ENCODE measurements around the gene ANO10. TPM values are rescaled to one million over a fixed set of nuclear protein-coding genes. Genes with fewer than 3 reads are reported as not detected.
"Not testable (repeated sequence)": the region's sequence is repeated elsewhere in the genome, so short reads cannot be mapped to it uniquely, and the experiment has no call there.

Gene ANO10
- total and polyA plus RNA-seq, 2 donors (not counting 3 experiments of a cell fraction or from before 2014, with no cell fraction given): 28.4 to 45.8 TPM

- H3K36me3 ChIP-seq (ENCODE audit: control insufficient read depth in 2 of 2, extremely low read depth in 1 of 2, insufficient read depth in 2 of 2, low read length in 2 of 2); H3K9ac ChIP-seq (replicated peaks; ENCODE audit: extremely low read depth, insufficient read depth, low read length); H3K27ac ChIP-seq (ENCODE audit: insufficient read depth, low read depth, low read length); dilution Hi-C loops (cut with MboI; ENCODE audit: extremely low pct_ligation_motif_present, low sequenced_read_pairs); intact Hi-C loops (cut with micrococcal nuclease); H4K20me1 ChIP-seq (replicated peaks; ENCODE audit: control insufficient read depth, extremely low read depth, insufficient read depth, low read length); H3K9me3 ChIP-seq (replicated peaks; ENCODE audit: control insufficient read depth, insufficient read depth, low read length); H3K27me3 ChIP-seq (ENCODE audit: control insufficient read depth in 2 of 2, insufficient read depth in 2 of 2, low read length in 2 of 2); H2AFZ ChIP-seq (ENCODE audit: low read depth, low read length); H3K79me2 ChIP-seq (ENCODE audit: control insufficient read depth, insufficient read depth, low read length); H3K9me1 ChIP-seq (replicated peaks; ENCODE audit: control insufficient read depth, extremely low read depth, insufficient read depth, low read length); DNase-seq (ENCODE audit: low read depth, low spot score); H3K4me3 ChIP-seq (replicated peaks in 1 of 3; ENCODE audit: insufficient read depth in 1 of 3, low read depth in 1 of 3, low read length in 3 of 3); H3K4me1 ChIP-seq (ENCODE audit: control insufficient read depth, extremely low read depth, insufficient read depth, low read length); POLR2A ChIA-PET; CTCF ChIA-PET; BruUV-seq (replicated peaks); FAIRE-seq; H3K4me2 ChIP-seq (ENCODE audit: insufficient read depth, low read length): not testable (repeated sequence)
Measured at GRCh38 chr3:43593588-43593987, 28.2 kb downstream of the ANO10 start.

DNA sequence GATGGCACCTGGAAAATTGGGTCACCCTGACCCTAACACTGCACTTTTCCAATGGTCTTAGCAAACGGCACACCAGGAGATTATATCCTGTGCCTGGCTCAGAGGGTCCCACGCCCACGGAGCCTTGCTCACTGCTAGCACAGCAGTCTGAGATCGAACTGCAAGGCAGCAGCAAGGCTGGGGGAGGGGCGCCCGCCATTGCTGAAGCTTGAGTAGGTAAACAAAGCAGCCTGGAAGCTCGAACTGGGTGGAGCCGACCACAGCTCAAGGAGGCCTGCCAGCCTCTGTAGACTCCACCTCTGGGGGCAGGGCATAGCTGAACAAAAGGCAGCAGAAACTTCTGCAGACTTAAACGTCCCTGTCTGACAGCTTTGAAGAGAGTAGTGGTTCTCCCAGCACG, 29.9 kb downstream of the ANO10 start:
- H3K9me3 ChIP-seq (replicated peaks; ENCODE audit: control insufficient read depth, insufficient read depth, low read length); H3K4me3 ChIP-seq (replicated peaks in 1 of 3; ENCODE audit: insufficient read depth in 1 of 3, low read depth in 1 of 3, low read length in 3 of 3); H3K79me2 ChIP-seq (ENCODE audit: control insufficient read depth, insufficient read depth, low read length); POLR2A ChIA-PET; BruUV-seq (replicated peaks); H3K9ac ChIP-seq (replicated peaks; ENCODE audit: extremely low read depth, insufficient read depth, low read length); H3K36me3 ChIP-seq (ENCODE audit: control insufficient read depth in 2 of 2, extremely low read depth in 1 of 2, insufficient read depth in 2 of 2, low read length in 2 of 2); H2AFZ ChIP-seq (ENCODE audit: low read depth, low read length); H3K4me1 ChIP-seq (ENCODE audit: control insufficient read depth, extremely low read depth, insufficient read depth, low read length); H3K27ac ChIP-seq (ENCODE audit: insufficient read depth, low read depth, low read length); CTCF ChIA-PET; DNase-seq (ENCODE audit: low read depth, low spot score); intact Hi-C loops (cut with micrococcal nuclease); FAIRE-seq; H3K4me2 ChIP-seq (ENCODE audit: insufficient read depth, low read length); dilution Hi-C loops (cut with MboI; ENCODE audit: extremely low pct_ligation_motif_present, low sequenced_read_pairs); H3K9me1 ChIP-seq (replicated peaks; ENCODE audit: control insufficient read depth, extremely low read depth, insufficient read depth, low read length); H3K27me3 ChIP-seq (ENCODE audit: control insufficient read depth in 2 of 2, insufficient read depth in 2 of 2, low read length in 2 of 2); H4K20me1 ChIP-seq (replicated peaks; ENCODE audit: control insufficient read depth, extremely low read depth, insufficient read depth, low read length): not testable (repeated sequence)

GRCh38 chr3:43587303-43587702, 34.5 kb downstream of the ANO10 start:
- Histone ChIP-seq H3K4me1 (ENCODE audit: control insufficient read depth, extremely low read depth, insufficient read depth, low read length) (peaks cover 20% of the 10 kb centered on the region), H2AFZ (ENCODE audit: low read depth, low read length) (no peak overlapping the region), H3K9ac (replicated peaks; ENCODE audit: extremely low read depth, insufficient read depth, low read length) (no peak overlapping the region), H3K27me3 (ENCODE audit: control insufficient read depth in 2 of 2, insufficient read depth in 2 of 2, low read length in 2 of 2) (no peaks in the 10 kb centered on the region), H3K79me2 (ENCODE audit: control insufficient read depth, insufficient read depth, low read length) (peaks cover 4% of the 10 kb centered on the region), H3K9me1 (replicated peaks; ENCODE audit: control insufficient read depth, extremely low read depth, insufficient read depth, low read length) (no peaks in the 10 kb centered on the region), H3K36me3 (ENCODE audit: control insufficient read depth in 2 of 2, extremely low read depth in 1 of 2, insufficient read depth in 2 of 2, low read length in 2 of 2) (peaks cover 0 to 3% of the 10 kb centered on the region in 2 experiments), H3K4me3 (replicated peaks in 1 of 3; ENCODE audit: insufficient read depth in 1 of 3, low read depth in 1 of 3, low read length in 3 of 3) (no peak overlapping the region), H3K27ac (ENCODE audit: insufficient read depth, low read depth, low read length) (no peak overlapping the region), H3K9me3 (replicated peaks; ENCODE audit: control insufficient read depth, insufficient read depth, low read length) (no peaks in the 10 kb centered on the region), H4K20me1 (replicated peaks; ENCODE audit: control insufficient read depth, extremely low read depth, insufficient read depth, low read length) (no peaks in the 10 kb centered on the region), H3K4me2 (ENCODE audit: insufficient read depth, low read length) (no peak overlapping the region)
- BruUV-seq (replicated peaks): no TSS peak
- dilution Hi-C loops (cut with MboI; ENCODE audit: extremely low pct_ligation_motif_present, low sequenced_read_pairs): no loop called here
- no peak for TF ChIP-seq POLR2A (IDR thresholded peaks at IDR 0.05; ENCODE audit: low read depth, low read length)
- FAIRE-seq: no peak
- ChIA-PET CTCF (no interaction called here), POLR2A (no interaction called here)
- no peak for DNase-seq (ENCODE audit: low read depth, low spot score)
- intact Hi-C loops (cut with micrococcal nuclease): no loop called here
